ENCODE data around the gene AEN.
A peak's percentile ranks its signal among the peaks of the same experiment; 100 is the strongest.
"Not testable (repeated sequence)": the region's sequence is repeated elsewhere in the genome, so short reads cannot be mapped to it uniquely, and the experiment has no call there.

Gene AEN

DNA sequence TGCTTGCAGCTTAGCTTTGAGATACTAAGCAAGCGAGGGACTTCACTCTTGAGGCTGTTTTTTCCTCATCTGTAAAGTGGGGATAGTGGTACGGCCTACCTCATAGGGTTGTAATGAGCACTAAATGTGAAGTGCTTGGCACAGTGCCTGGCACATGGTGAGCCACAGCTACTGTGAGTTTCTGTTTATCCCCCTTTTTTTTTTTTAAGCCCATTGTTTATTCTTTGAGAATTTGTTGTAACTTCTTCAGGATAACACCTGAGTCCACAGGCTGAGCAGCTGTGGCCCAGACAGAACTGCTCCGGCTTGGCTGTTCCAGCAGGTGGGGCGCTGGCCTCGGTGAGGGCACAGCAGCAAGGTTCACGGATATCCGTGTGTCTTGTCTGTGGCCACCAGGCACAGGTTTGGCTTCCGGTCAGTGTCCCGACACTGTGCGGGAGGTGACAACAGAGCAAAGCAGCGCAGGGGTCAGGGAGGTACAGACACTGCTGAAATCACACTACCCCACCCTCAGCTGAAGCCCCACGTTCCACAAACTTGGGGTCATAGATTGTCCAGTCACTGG lies 10.4 kb downstream of the AEN start:
- DNase-seq = no peak

DNA sequence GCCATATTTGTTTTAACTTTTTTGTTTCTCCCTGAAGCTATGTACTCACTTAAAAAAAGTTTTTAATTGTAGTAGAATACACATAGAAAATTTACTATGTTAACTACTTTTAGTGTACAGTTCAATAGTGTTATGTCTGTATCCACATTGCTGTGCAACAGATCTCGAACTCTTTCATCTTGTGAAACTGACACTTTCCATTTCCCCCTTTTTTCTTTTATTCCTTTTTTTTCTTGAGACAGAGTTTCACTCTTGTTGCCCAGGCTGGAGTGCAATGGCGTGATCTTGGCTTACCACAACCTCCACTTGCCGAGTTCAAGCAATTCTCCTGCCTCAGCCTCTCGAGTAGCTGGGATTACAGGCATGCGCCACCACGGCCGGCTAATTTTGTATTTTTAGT lies 11.7 kb downstream of the AEN start:
- not testable (repeated sequence) for DNase-seq

DNA sequence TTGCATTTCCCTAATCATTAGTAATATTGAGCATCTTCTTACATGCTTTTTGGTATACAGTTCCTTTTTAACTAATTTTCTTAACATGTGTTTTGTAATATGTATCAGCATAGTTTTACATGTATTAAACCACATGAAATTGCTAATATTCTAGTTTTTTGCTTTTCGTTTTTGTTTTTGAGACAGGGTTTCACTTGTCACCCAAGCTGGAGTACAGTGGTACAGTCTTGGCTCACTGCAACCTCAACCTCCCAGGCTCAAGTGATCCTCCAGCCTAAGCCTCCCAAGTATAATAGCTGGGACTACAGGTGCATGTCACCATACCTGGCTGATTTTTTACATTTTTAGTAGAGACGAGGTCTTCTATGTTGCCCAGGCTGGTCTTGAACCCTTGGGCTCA lies 13.3 kb downstream of the AEN start:
- no peak for DNase-seq

DNA sequence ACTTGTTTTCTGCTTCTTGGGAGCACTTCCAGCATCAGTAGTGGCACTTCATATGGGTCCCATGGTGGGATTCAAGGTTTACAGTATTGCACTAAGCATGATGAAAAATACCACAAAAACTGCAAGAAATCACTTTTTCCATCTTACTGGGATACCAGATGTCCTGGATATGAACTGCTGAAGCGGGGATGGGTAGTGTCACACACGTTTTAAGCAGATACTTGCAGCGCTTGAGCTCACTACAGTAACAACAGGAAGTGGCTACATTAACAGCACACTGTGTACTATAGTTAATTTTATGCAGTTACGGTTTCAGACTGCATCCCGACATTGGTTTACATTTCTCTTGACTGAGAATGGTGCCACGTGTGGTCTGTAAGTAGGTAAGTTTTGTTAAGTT lies 14.2 kb downstream of the AEN start:
- DNase-seq = no peak

DNA sequence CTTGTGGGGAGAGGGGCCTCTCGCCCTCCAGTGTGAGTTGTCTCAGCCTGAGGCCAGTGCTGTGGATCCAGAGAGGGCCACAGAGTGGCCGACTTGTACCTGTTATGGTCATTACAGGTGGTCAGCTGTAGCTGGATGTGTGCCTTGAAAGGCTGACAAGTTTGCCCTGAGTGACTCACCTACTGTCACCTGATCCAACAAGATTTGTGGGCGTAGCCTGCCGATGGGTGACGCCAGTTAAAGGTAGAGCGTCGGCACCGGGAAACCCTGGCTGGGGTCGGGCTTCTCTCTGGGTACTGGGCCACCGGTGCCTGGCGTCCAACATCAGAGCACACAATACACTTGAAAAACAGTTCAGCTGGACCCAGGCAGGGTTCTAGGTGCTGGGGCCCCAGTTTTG lies 14.9 kb downstream of the AEN start:
- DNase-seq = peak in 3 of 4 experiments; percentile 20 to 69 (median 53)

DNA sequence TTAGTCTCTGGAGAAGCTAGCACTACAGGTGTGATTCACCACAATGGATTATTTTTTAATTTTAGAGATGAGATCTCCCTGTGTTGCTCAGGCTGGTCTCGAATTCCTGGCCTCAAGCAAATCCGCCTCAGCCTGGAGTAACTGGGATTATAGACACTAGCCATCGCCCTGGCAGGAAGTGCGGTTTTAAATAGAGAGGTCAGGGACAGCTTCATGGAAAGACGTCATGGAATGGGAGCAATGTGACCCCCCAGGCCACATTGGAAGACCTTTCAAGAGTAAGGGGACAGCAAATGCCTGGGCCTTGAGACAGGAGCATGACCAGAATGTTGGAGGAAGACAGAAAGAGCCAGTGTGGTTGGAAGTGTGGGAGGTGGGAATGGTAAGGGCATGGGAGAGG lies 15.5 kb downstream of the AEN start:
- DNase-seq = no peak

DNA sequence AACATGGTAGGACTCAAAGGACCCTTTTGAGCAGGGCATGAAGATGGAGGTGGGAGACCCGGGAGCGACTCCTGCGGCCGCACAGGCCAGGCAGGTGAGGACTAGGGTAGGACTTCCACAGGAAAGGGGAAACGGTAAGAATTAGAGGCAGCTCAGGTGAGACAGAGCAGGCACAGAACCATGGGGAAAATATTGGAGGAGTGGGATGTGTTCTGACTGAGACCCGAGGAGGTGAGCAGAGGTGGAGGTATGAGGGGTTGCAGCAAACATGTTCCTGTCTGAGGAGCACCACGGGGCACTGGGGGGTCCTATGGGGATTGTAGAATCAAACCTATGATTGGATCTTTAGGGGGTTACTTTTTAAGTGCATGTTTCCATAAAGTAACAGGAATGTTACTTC lies 16.3 kb downstream of the AEN start:
- DNase-seq = no peak

DNA sequence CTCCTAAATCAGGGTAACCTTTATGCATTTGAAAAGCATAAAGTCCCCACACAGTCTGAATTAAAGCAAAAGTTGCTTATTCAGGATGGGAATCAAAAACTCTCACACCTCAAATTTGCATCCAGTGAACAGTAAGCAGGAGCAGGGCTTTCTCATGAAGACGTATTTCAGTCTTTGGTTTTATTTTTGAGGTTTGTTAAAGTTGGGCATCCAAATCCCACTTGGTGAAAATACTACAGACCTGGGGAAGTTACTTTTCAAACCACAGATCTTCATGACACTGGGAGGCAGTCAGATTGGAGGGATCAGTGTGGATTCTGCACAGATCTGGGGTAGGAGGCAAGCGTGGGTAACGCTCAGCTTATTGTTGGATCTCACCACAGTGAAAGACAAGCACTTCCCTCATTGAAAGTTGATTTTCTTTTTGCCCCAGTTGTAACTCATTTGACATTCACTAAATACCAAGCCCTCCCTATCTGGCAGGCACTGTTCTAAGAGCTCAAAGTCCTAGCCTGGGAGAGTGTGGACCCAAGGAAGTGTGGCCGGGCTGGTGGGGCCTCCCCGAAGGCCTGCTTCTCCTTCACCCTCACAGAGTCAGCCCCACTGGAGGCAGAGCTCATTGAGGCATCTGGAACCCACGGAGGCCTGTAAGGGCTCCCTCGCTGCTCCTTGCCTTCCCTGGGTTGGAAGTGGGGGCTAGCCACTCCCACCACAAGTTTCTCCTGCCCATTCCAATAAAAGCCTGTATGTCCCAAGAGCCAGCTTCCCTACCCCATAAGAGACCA lies 16.9 kb downstream of the AEN start:
- DNase-seq = no peak

DNA sequence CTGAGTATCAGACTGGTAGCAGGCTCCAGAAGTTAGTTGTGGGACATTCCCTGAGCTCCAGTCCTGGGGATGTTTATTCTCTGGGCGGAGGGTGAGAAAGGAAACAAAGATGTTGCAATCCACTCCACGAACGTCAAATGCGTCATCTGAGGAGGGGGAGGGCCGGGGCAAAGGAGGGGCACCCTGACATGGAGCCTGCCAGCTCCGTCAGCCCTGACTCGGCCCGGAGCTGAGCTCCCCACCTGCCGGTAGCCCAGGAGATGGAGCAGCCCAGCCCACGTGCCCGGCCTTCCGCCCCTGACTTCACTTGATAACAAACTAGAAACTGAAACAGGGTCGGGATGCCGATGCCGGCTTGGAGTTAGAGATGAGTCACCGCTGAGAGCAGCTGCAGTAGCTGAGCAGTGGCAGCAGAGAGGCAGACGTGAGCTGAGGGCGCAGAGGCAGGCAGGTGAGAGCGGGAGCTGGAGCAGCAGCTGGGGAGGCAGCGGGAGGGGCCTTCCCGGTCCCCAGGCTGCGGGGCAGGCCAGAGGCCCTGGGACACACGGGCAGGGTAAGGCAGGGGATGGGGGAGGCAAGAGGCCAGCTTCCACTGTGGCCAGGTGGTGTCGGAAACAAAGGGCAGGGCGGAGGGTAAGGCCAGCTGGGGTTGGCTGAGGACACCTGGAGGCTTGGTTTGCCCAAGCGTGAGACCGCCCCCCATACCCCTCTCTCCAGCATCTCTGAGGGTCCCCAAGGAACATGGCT lies 17.7 kb downstream of the AEN start, which contains the start of gene ISG20:
ISG20 (plus strand) TSS at position 391 of the 747 bp plus-strand sequence; CDS start at position 742, 351 bp downstream.
- DNase-seq = peak; percentile 83 to 93 (median 89)

DNA sequence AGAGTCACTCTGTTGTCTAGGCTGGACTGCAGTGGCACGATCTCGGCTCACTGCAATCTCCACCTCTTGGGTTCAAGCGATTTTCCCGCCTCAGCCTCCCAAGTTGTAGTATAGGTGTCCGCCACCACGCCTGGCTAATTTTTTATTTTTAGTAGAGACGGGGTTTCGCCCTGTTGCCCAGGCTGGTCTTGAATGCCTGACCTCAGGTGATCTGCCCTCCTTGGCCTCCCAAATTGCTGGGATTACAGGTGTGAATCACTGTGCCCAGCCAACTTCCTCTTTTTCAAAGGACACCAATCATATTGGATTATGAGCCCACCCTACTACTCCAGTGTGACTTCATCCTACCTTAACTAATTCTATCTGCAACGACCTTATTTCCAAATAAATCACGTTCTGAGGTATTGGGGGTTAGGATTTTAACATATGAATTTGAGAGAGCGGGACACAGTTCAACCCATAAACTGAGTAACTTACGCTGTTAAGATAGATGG lies 20.9 kb downstream of the AEN start:
- DNase-seq = no peak

DNA sequence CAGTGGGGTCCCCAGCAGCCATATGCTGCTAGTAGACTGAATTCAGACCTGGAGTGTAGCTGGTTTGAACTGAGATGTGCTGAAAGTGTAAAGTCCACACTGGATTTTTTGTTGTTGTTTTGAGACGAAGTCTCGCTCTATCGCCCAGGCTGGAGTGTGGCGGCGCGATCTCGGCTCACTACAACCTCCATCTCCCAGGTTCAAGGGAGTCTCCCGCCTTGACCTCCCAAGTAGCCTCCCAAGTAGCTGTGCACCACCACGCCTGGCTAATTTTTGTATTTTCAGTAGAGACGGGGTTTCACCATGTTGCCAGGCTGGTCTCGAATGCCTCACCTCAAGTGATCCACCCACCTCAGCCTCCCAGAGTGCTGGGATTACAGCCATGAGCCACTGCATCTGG lies 21.4 kb downstream of the AEN start:
- DNase-seq = not testable (repeated sequence)

DNA sequence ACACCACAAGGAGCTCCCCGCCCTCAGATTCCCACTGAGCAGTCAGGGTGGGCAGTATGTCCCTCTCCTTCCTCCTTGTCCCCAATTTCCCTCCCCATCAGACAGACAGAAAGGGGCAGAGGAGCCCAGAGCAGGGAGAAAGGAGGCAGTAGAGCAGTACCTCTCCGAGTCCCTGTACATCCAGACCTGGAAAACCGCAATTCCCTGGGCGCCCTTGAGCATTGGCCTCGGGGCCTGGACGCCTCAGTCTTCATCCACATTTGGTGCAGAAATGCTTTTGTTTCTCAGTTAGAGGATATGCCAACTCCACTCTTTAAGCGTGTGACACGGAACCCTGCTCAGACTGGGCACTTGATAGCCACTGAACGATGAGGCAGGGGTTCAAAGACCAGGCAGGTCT lies 23.6 kb downstream of the AEN start:
- DNase-seq = no peak

DNA sequence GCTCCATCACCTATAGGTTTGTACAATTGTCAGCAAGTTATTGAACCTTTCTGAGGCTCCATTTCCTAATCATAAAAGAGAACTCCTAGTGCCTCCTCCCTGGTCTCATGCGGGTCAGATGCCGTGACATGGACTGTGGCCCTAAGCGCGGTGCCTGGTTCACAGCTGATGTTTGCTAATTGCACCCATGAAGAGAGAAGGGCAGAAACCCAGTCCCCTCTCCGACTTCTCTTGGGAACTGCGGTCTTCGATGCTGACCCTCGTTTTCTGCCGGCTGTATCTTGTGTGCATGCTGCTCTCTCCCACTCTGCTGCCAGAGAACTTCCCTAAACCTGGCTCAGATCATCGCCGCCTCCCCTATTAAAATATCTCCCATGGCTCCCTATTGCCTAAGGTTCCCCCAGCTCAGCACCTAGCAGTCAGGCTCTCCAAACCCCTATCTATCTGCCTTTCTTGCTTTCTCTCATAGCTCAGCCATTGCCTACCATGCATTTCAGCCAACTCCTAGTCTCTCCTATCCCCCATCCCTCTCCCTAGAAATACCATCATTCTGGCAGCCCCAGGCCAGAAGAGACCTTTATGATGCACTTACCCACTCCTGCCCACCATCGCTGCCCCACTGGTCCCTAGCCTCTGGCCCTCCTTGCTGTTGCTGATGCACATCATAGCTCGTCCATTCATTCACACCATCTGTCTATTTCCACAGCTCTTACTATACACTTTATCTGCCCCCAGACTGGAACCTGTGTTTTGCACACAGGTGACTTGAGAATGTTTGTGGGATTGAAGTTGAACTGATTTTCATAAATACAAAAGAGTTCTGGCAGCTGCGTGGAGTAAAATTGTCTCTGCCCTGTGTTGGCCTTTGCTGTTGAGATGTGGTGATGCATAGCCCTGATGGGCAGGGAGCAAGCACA lies 24.3 kb downstream of the AEN start:
- DNase-seq = no peak

DNA sequence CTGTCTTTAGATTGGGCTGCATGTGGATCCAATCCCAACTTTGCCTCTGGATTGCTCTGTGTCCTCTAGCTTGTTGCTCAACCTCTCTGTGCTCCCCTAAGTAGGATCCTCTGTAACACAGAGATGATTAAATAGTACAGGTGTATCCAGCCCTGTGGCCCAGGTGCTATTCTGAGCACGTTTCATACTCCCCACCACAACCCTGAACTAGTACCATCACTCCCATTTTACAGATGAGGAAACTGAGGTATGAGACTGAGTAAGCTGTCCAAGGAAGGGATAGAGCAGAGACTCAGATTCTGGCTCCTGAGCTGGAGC lies 24.9 kb downstream of the AEN start:
- DNase-seq = no peak

DNA sequence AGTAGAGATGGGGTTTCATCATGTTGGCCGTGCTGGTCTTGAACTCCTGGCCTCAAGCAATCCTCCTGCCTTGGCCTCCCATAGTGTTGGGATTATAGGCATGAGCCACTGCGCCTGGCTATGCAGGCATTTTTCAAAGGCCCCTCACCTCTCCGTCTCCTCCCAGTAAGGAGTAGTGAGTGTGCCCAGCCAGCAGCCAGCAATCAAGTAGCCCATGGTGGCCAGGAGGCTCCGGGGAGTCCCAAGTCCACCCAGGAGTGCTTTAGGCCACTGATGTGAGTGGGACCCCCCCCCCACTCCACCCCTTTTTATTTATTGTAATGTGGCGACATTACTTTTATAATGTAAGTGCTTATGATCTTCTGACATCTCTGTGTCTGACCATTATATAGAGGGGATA lies 25.8 kb downstream of the AEN start:
- no peak for DNase-seq

DNA sequence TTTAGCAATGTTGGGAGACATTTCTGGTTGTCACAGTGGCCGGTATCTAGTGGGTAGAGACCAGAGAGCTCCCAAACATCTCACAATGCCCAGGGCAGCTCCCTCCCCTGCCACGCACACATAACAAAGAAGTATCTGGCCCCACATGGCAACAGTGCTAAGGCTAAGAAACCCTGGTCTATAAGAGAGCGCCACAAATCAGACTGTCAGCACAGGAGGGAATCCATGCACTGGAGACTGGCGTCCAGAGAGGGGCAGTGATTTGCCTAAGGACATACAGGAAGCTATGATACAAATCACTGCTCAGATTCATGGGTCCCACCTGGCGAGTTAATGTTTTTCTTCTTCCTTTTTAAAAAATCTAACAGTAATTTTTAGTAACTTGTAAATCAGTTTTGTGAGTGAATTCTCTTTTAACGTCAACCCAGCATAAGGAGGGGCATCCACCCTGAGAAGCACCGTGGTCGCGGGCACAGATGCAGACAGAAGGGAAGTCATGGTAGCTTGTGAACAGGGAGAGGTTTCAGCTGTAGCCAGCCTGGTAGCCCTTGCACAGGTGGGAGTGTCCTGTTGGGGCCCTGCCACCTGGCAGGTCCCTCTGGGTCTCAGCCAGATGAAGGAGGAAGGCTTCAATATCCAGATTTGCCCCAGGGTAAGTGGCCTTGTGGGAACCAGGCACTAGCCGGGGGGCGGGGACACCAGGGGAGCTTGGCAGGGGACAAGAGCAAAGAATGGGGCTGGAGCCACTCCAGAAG lies 26.4 kb downstream of the AEN start:
- no peak for DNase-seq

DNA sequence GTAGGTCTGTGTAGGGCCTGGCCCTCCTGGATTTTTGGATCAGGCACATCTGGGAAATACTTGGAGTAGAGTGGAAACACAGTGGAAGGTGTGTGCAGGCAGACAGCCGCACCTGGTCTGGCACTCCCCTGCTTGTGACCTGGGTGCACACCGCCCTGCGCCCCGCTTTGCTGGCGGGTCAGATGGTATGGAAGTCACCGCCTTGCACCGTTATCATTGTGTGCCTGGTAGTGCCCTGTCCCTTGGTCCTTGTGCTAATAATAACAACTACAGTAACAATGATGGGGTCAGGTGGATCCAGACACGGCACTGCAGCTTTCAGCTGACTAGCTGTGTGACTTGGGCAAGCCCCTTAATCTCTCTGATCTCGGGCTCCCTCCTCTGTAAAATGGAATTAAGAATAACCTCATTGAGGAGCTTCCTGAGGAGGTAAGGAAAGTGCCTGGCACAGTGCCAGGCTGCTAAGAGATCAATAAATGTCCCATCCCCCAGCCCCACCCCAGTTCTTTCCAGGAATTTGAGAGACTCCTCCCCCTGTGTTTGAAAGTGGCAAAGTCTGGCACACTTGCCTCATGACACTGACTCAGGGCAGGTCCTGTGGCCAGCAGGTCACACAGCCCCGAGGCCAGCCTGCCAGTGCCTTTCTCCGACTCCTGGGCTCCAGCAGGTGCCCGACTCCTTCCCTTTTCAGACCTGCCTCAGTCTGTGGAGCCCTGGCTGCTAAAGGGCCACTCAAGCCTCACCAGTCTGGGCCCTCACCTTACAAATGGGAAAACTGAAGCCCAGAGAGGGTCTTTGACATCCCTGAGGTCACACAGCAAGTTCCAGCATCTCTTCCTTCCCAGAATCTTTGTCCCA lies 27.4 kb downstream of the AEN start:
- no peak for DNase-seq

DNA sequence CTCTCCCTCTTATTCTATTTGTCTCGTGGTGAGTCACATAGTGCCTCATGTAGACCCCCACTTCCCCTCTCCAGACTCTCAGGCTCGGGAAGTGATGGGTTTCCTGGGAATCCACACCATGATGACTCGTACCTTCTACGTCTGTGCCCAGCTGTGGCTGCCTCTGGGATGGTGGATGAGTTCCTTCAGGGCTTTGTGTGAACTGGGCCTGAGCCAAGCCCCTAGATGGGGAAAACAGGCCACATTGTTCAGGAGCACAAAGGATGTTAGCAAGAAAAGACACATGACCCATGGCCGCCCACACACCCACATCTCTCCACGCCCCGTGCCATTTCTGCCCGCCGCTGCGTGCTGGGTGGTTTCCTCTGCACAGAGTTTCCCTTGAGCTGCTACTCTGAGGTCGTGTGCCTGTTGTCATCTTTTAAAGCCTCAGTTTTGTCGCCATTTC lies 28.2 kb downstream of the AEN start:
- DNase-seq = peak in 3 of 4 experiments; percentile 28 to 57 (median 32)

DNA sequence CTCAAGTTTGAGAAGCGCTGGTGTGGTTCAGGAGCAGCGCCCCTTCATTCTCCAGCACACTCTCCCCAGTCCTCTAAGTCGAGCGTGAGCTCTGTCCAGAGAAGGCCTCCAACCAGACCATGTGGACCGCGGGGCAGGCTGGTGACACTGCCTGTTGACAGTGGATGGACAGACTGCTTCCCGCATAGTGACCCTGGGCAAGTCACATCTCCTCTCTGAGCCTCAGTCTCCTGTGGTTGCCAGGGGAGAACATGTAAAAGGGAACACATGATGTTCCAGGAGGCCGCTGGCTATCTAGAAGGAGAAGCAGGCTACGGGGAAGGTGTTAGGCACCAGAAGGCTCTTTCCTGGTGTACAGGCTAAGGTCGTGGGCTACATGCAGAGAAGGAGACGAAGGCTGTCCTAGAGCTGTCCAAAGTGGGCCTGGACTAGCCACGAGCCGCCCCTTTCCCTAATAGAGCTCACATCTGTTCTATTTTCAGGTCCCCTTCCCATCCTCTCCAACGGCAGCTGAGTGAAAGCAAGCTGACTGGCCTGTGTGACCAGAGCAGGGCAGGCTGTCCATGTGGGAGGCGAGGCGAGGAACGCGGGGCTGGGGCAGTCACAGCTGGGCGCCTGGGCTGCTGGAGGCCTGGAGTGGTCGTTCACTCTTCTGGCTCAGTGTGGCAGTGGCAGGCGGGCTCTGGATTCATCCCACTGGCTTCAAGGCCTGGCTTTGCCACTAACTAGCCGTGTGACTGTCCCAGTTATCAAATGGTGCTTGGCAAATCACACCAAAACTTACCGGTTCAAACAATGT lies 28.8 kb downstream of the AEN start:
- no peak for DNase-seq

DNA sequence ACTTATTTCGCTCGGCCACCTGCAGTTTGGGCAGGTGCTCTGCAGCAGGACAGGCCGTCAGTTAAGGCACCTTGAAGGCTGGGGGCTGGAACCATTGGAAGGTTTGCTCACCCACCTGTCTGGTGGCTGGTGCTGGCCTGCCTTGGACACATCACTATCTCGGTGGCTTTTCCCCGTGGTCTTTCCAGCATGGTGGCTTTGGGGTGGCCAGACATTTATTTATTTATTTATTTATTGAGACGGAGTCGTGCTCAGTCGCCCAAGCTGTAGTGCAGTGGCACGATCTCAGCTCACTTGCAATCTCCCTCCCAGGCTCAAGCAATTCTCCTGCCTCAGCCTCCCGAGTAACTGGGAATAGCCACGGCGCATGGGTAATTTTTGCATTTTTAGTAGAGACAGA lies 29.4 kb downstream of the AEN start:
- no peak for DNase-seq

All from activated naive CD4-positive, alpha-beta T cell (primary cell).